Measurements from ENCODE around the gene SOX18. TPM values are rescaled to one million over a fixed set of nuclear protein-coding genes. Genes with fewer than 3 reads are reported as not detected.

The SOX18 gene
- total and polyA plus RNA-seq, 2 experiments from 2014 or later: 0.21 TPM; not detected in 1

DNA sequence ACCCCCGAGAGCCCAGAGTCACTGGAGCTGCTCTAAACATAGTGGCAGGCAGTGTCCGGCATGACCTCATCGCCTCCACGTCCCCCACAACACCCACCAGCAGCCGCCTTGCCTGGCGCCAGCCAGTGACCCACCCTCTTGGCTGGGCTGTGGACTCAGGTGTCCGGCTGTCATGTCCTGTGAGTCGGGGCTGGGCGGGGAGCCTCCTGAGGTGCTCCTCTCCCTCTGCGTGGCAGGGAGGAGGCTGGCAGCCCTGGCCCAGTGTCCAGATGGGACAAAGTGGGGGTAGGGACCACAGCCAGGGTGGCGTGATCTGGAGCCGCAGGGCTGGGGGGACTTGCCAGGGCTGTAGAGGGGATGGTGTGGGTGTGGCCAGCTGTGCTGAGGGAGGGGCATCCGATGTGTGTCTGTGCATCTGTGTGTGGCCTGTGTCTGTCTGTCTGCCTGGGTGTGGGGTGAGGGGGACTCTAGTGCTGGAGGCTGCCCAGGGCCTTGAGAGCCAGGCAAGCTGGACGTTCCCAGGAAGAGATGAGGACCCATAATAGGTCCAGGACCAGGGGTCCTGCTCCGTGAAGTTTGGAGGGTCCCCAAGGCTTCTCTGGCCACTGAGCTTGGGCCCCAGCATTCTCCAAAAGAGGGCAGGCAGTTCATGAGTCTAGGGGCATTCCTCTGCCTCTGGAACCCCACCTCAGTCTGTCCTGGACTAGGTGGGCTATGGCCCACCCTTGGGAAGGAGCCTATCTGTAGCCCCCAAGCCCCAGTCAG is 2.3 kb upstream of the SOX18 start (continued):
- no peak for TF ChIP-seq REST (IDR thresholded peaks at IDR 0.05; ENCODE audit: unreplicated experiment)
- no peak for TF ChIP-seq ZNF331 (CRISPR knock-in tag; IDR thresholded peaks at IDR 0.05; ENCODE audit: low read depth)
- TF ChIP-seq EZH2 (IDR thresholded peaks at IDR 0.05; ENCODE audit: low read depth, unreplicated experiment): no peak
- no peak for TF ChIP-seq JUNB (IDR thresholded peaks at IDR 0.05; ENCODE audit: unreplicated experiment)
- no peak for TF ChIP-seq EZH2phosphoT487 (IDR thresholded peaks at IDR 0.05; ENCODE audit: unreplicated experiment)
- TF ChIP-seq STAT1 (IDR thresholded peaks at IDR 0.05; ENCODE audit: unreplicated experiment): no peak
- TF ChIP-seq, protein P1, sequence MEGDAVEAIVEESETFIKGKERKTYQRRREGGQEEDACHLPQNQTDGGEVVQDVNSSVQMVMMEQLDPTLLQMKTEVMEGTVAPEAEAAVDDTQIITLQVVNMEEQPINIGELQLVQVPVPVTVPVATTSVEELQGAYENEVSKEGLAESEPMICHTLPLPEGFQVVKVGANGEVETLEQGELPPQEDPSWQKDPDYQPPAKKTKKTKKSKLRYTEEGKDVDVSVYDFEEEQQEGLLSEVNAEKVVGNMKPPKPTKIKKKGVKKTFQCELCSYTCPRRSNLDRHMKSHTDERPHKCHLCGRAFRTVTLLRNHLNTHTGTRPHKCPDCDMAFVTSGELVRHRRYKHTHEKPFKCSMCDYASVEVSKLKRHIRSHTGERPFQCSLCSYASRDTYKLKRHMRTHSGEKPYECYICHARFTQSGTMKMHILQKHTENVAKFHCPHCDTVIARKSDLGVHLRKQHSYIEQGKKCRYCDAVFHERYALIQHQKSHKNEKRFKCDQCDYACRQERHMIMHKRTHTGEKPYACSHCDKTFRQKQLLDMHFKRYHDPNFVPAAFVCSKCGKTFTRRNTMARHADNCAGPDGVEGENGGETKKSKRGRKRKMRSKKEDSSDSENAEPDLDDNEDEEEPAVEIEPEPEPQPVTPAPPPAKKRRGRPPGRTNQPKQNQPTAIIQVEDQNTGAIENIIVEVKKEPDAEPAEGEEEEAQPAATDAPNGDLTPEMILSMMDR (conservative IDR thresholded peaks at IDR 0.05; ENCODE audit: low read depth in 2 of 2): no peak
- no peak for TF ChIP-seq NANOG (IDR thresholded peaks at IDR 0.05; ENCODE audit: borderline replicate concordance)
- no peak for TF ChIP-seq POLR2AphosphoS5 (IDR thresholded peaks at IDR 0.05; ENCODE audit: low read depth)

DNA sequence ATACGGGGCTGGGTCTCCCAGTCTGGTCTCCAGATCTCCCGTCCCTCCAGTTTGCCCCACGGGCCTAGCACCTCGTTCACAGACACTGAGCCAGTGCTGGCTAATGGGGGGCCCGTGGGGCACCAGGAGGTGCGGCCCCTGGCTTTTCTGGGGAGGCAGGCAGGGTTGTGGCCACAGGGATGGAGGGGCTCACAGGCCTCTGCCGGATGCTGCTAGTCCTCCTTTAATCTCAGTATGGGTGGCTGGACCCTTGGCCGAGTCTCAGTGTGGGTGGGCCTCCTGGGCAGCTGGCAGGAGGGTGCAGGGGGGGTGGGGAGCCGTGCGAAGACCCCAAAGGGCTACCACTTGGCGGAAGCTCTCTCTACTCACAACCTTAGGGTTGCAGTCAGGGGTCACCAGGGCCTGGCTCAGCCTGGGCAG is 1.6 kb upstream of the SOX18 start:
- no peaks in the 10 kb centered on the region for H3K36me3 Mint-ChIP-seq (ENCODE audit: low read depth)
- no peak overlapping the region for H3K4me3 ChIP-seq
- H3K27ac ChIP-seq (ENCODE audit: low read depth): no peak overlapping the region
- DNase-seq (ENCODE audit: low spot score) (no peak), ATAC-seq (no peak)
- no peaks in the 10 kb centered on the region for H3K79me2 ChIP-seq (replicated peaks; ENCODE audit: insufficient read depth)
- 0 out of 2 replicates have a peak, but pooled peaks cover 6% of the 10 kb centered on the region for H3F3A ChIP-seq (replicated peaks; ENCODE audit: low read depth)
- H3K27ac Mint-ChIP-seq: no peak overlapping the region
- H3K27me3 ChIP-seq (ENCODE audit: insufficient read depth): peaks cover 44% of the 10 kb centered on the region
- peaks cover 25% of the 10 kb centered on the region for H3K4me1 Mint-ChIP-seq
- no peaks in the 10 kb centered on the region for H3K9me3 Mint-ChIP-seq
- no peak overlapping the region for H3K4me2 ChIP-seq
- H4K20me1 ChIP-seq (replicated peaks; ENCODE audit: insufficient read depth): no peaks in the 10 kb centered on the region
- no peak overlapping the region for H3K4me3 Mint-ChIP-seq
- H3K27me3 Mint-ChIP-seq (ENCODE audit: insufficient read depth, low read depth, poor library complexity): peaks cover 58% of the 10 kb centered on the region
- no peaks in the 10 kb centered on the region for H3K9me2 ChIP-seq (ENCODE audit: insufficient read depth)
- peaks cover 11% of the 10 kb centered on the region; the same call in 1 of the 2 replicates for H3K4me1 ChIP-seq (ENCODE audit: insufficient read depth)
- H3K36me3 ChIP-seq (ENCODE audit: insufficient read depth): no peaks in the 10 kb centered on the region
- no peak overlapping the region for H2AFZ ChIP-seq
- TF ChIP-seq ZNF114 (CRISPR knock-in tag; IDR thresholded peaks at IDR 0.05) (no peak), EZH2phosphoT487 (IDR thresholded peaks at IDR 0.05; ENCODE audit: unreplicated experiment) (no peak), NANOG (IDR thresholded peaks at IDR 0.05; ENCODE audit: borderline replicate concordance) (no peak), REST (IDR thresholded peaks at IDR 0.05; ENCODE audit: unreplicated experiment) (no peak), STAT1 (IDR thresholded peaks at IDR 0.05; ENCODE audit: unreplicated experiment) (no peak), ZNF331 (CRISPR knock-in tag; IDR thresholded peaks at IDR 0.05; ENCODE audit: low read depth) (no peak), POLR2AphosphoS5 (IDR thresholded peaks at IDR 0.05; ENCODE audit: low read depth) (no peak)

All from GM23338 (cell line).